ENCODE data around the gene CAPN3.

The CAPN3 gene

DNA sequence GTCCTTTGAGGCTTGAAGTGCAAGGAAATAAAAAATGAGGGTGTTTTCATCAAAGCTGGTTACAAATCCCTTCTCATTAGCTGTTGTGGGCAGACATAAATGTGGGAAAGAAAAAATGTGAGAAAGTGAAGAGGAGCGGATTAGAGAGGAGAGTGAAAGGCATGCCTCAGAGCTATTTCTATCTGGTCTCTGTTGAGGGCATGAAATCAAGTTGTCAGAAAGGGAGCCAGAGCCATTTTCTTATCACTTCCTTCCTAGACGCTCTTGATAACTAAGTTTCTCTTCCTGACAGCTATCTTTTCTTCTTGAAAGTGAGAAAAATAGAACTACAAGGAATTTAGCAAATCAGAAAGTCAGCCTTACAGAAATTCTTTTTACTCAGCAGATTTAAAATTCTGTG, 20.8 kb upstream of the CAPN3 start:
- H3K9me3 ChIP-seq, result no peaks in the 10 kb centered on the region
- H3K4me3 ChIP-seq (ENCODE audit: low read depth in 1 of 2, low read length in 1 of 2), result no peak overlapping the region
- no peaks in the 10 kb centered on the region for H3K36me3 ChIP-seq
- peaks cover 3% of the 10 kb centered on the region in 2 experiments for H3K4me1 ChIP-seq (ENCODE audit: control insufficient read depth in 1 of 2, insufficient read depth in 1 of 2, low read depth in 1 of 2, low read length in 1 of 2)
- H3K27ac ChIP-seq, result no peak overlapping the region
- no peaks in the 10 kb centered on the region for H3K27me3 ChIP-seq
- TF ChIP-seq, protein P1, sequence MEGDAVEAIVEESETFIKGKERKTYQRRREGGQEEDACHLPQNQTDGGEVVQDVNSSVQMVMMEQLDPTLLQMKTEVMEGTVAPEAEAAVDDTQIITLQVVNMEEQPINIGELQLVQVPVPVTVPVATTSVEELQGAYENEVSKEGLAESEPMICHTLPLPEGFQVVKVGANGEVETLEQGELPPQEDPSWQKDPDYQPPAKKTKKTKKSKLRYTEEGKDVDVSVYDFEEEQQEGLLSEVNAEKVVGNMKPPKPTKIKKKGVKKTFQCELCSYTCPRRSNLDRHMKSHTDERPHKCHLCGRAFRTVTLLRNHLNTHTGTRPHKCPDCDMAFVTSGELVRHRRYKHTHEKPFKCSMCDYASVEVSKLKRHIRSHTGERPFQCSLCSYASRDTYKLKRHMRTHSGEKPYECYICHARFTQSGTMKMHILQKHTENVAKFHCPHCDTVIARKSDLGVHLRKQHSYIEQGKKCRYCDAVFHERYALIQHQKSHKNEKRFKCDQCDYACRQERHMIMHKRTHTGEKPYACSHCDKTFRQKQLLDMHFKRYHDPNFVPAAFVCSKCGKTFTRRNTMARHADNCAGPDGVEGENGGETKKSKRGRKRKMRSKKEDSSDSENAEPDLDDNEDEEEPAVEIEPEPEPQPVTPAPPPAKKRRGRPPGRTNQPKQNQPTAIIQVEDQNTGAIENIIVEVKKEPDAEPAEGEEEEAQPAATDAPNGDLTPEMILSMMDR (IDR thresholded peaks at IDR 0.05), result no peak

- peaks cover 21 to 22% of the 10 kb centered on the region in 2 experiments for H3K4me1 ChIP-seq (ENCODE audit: control insufficient read depth in 1 of 2, insufficient read depth in 1 of 2, low read depth in 1 of 2, low read length in 1 of 2)
- TF ChIP-seq, protein P1 (IDR thresholded peaks at IDR 0.05), result no peak
- H3K27me3 ChIP-seq, result no peaks in the 10 kb centered on the region
- H3K9me3 ChIP-seq, result no peaks in the 10 kb centered on the region
- H3K27ac ChIP-seq, result peak overlapping the region; percentile 72
- peaks cover 5% of the 10 kb centered on the region for H3K36me3 ChIP-seq
- no peak overlapping the region for H3K4me3 ChIP-seq (ENCODE audit: low read depth in 1 of 2, low read length in 1 of 2)
Measured at GRCh38 chr15:42343596-42344232, 15.6 kb upstream of the CAPN3 start.

DNA sequence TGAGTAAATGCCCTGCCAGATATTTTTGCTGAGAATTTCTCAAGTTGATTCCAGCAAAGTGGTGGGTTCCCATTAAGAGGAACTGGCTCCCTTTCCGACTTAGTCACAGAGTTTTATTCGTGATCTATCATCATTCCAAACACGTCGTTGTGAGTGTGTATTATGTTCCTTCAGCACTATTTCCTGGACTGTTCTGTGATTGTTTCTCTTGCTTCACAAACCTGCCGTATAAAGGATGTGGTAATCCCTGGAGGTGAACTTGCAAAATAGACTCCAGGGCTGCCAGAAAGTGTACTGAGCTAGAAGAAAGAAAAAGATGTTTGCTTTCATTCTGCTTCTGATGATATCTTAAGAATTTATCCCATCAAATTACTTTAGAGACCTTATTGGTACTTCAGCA, 14.5 kb upstream of the CAPN3 start:
- H3K27ac ChIP-seq, result peak overlapping the region; percentile 72
- H3K4me3 ChIP-seq (ENCODE audit: low read depth in 1 of 2, low read length in 1 of 2), result no peak overlapping the region
- TF ChIP-seq, protein P1 (IDR thresholded peaks at IDR 0.05), result no peak
- no peaks in the 10 kb centered on the region for H3K27me3 ChIP-seq
- H3K9me3 ChIP-seq, result no peaks in the 10 kb centered on the region
- H3K4me1 ChIP-seq (ENCODE audit: control insufficient read depth in 1 of 2, insufficient read depth in 1 of 2, low read depth in 1 of 2, low read length in 1 of 2), result peaks cover 21 to 22% of the 10 kb centered on the region in 2 experiments
- peaks cover 5% of the 10 kb centered on the region for H3K36me3 ChIP-seq

GRCh38 chr15:42345504-42345903, 13.8 kb upstream of the CAPN3 start:
- TF ChIP-seq, protein P1 (IDR thresholded peaks at IDR 0.05), result no peak
- H3K27ac ChIP-seq, result peak overlapping the region; percentile 72
- H3K27me3 ChIP-seq, result no peaks in the 10 kb centered on the region
- no peak overlapping the region for H3K4me3 ChIP-seq (ENCODE audit: low read depth in 1 of 2, low read length in 1 of 2)
- H3K36me3 ChIP-seq, result peaks cover 5% of the 10 kb centered on the region
- H3K4me1 ChIP-seq (ENCODE audit: control insufficient read depth in 1 of 2, insufficient read depth in 1 of 2, low read depth in 1 of 2, low read length in 1 of 2), result peaks cover 21 to 22% of the 10 kb centered on the region in 2 experiments
- H3K9me3 ChIP-seq, result no peaks in the 10 kb centered on the region

GRCh38 chr15:42348083-42348482, 11.2 kb upstream of the CAPN3 start:
- H3K36me3 ChIP-seq, result peaks cover 14% of the 10 kb centered on the region
- peaks cover 21 to 22% of the 10 kb centered on the region in 2 experiments for H3K4me1 ChIP-seq (ENCODE audit: control insufficient read depth in 1 of 2, insufficient read depth in 1 of 2, low read depth in 1 of 2, low read length in 1 of 2)
- TF ChIP-seq, protein P1 (IDR thresholded peaks at IDR 0.05), result no peak
- no peak overlapping the region for H3K4me3 ChIP-seq (ENCODE audit: low read depth in 1 of 2, low read length in 1 of 2)
- no peaks in the 10 kb centered on the region for H3K27me3 ChIP-seq
- H3K9me3 ChIP-seq, result no peaks in the 10 kb centered on the region
- H3K27ac ChIP-seq, result no peak overlapping the region
